Activated CD8-positive, alpha-beta T cell treated with anti-CD3 and anti-CD28 coated beads, Interleukin-2, amount 10 ng/mL, durations not matched to agents 7 days and 5 days (primary cell): ENCODE results near the gene VEGFD. TPM values are rescaled to one million over a fixed set of nuclear protein-coding genes. Genes with fewer than 3 reads are reported as not detected.

Source experiments
- ATAC-seq: fragments of 150-1000 bp; cut with Tn5 transposase; one replicate; pipeline ENCODE4 v1.10.0; 2021; ENCODE audit warnings: moderate library complexity
- CTCF ChIA-PET: fragments of 350-600 bp; sonication (Branson Sonifier 250); formaldehyde crosslinking; loops from one replicate; lab custom pipeline; 2021; ENCODE audit warnings: antibody characterized with exemption; lab: Charles Lee
- POLR2A ChIA-PET: fragments of 350-600 bp; sonication (Branson Sonifier 250); formaldehyde crosslinking; loops from one replicate; lab custom pipeline; 2021; ENCODE audit warnings: antibody characterized with exemption; lab: Charles Lee
- DNase-seq: peaks from one replicate; pipeline ENCODE4 v3.0.0-alpha.2; 2020
- H3K27ac Mint-ChIP-seq: one replicate; pipeline ENCODE4 v1.8.0; 2021; ENCODE audit warnings: mild to moderate bottlenecking, mixed read lengths
- H3K27me3 Mint-ChIP-seq: one replicate; pipeline ENCODE4 v1.8.0; 2021; ENCODE audit warnings: low read depth, mixed read lengths
- H3K36me3 Mint-ChIP-seq: one replicate; pipeline ENCODE4 v1.8.0; 2021; ENCODE audit warnings: low read depth, mixed read lengths
- H3K4me1 Mint-ChIP-seq: one replicate; pipeline ENCODE4 v1.8.0; 2021; ENCODE audit warnings: low read depth, mixed read lengths
- H3K4me3 Mint-ChIP-seq: one replicate; pipeline ENCODE4 v1.8.0; 2021; ENCODE audit warnings: mild to moderate bottlenecking, mixed read lengths
- H3K9me3 Mint-ChIP-seq: one replicate; pipeline ENCODE4 v1.8.0; 2022; ENCODE audit warnings: mixed read lengths; ENCODE audit not compliant: insufficient read depth
- total RNA-seq, 2 experiments: library from RNA; stranded (reverse); gene quantifications; one replicate each; pipeline ENCODE4 v1.2.3, GENCODE V29; 2021

VEGFD gene
- total RNA-seq, 2 experiments from 2014 or later = not detected

DNA sequence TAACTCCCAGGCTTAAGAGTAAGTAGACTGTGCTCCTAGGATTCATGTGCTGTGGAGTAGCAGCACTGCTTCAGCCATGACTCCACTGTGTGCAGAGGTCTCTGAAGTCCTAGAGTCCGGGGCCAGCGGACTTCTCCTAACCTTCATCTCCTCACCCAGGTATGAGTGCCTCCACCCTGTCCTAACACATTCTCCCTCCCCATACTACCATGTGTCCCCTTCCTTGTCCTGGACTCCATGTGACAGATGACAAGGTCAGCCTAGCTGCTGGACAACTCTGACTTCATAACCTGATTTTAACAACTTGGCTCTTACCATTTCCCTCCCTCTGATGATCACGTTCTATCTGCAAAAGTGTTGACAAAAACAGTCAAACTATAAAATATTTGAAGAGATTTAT, 85.4 kb downstream of the VEGFD start:
- ChIA-PET POLR2A (no interaction called here), CTCF (interaction anchor here (1.6 kb wide), 1 partner anchor 35 kb away, joined by 4 read pairs; no protein-coding TSS in a partner anchor)
- Mint-ChIP-seq H3K27me3 (no peaks in the 10 kb centered on the region), H3K27ac (no peak overlapping the region), H3K4me3 (no peak overlapping the region), H3K36me3 (no peaks in the 10 kb centered on the region), H3K4me1 (peaks cover 12% of the 10 kb centered on the region), H3K9me3 (no peaks in the 10 kb centered on the region)
- no peak for DNase-seq
- no peak for ATAC-seq

DNA sequence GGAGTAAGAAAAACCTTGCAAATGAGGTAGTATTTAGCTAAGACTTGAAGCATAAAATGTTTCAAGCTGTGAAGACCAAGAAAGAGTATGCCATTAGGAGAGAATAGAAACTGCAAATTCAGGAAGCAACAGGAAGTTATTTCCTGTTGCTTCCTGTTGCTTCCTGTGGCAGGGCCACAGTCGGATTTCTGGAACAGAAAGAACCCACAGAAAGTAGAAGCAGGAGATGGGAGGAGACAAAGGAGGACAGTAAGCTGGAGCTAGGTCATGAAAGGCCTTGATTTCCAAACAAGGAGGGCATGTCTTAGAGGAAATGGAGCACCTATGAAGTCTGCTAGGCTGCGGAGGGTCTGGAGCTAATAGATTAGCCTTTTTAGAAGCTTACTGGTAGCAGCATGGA, 86.0 kb downstream of the VEGFD start:
- Mint-ChIP-seq H3K36me3 (no peaks in the 10 kb centered on the region), H3K9me3 (no peaks in the 10 kb centered on the region), H3K27me3 (no peaks in the 10 kb centered on the region), H3K4me3 (no peak overlapping the region), H3K4me1 (peaks cover 12% of the 10 kb centered on the region), H3K27ac (no peak overlapping the region)
- DNase-seq (no peak), ATAC-seq (no peak)
- POLR2A ChIA-PET = no interaction called here
- CTCF ChIA-PET = no interaction called here

Other genes starting within 250 kb of the VEGFD start
- under 1 TPM; 0.18 to 0.34 TPM for gene ASB9, start 114.3 kb downstream of the VEGFD start, total RNA-seq
- gene ASB11, start 68.8 kb downstream of the VEGFD start, total RNA-seq = not detected
- gene PIGA, start 48.9 kb downstream of the VEGFD start, total RNA-seq = 10 to 100 TPM; 19.0 to 20.9 TPM
- under 1 TPM; 0.90 to 0.91 TPM for gene PIR, start 108.9 kb upstream of the VEGFD start, total RNA-seq
- gene BMX, start 116.4 kb upstream of the VEGFD start, total RNA-seq = not detected
- not detected for gene ACE2, start 216.5 kb upstream of the VEGFD start, total RNA-seq